GM18951 (cell line): Measurements from ENCODE around the gene SIAH3.

Experiments used
- POLR2A ChIP-seq: IDR thresholded peaks from 4 replicates; pipeline ENCODE4 v1.6.1; 2011; ENCODE audit warnings: mild to moderate bottlenecking; ENCODE audit not compliant: insufficient read length, insufficient read depth; ENCODE audit errors: extremely low read depth
- in situ Hi-C: fragments of 300-500 bp; cut with MboI; formaldehyde crosslinking; loops from one replicate; pipeline ENCODE4 v1.12.0; 2022; ENCODE audit warnings: low sequenced_read_pairs, mixed read lengths, inconsistent platforms; ENCODE audit not compliant: unreplicated experiment

The SIAH3 gene

GRCh38 chr13:45851171-45851921, at the start of gene SIAH3:
Gene SIAH3, minus strand, starts transcription at chr13:45851753. Its CDS starts 124 bp downstream, at chr13:45851629.
- in situ Hi-C loops = no loop called here
- no peak for TF ChIP-seq POLR2A

GRCh38 chr13:45899406-45899805, 47.9 kb upstream of the SIAH3 start:
- TF ChIP-seq POLR2A = no peak
- in situ Hi-C loops = no loop called here

GRCh38 chr13:45897562-45897961, 46.0 kb upstream of the SIAH3 start:
- no peak for TF ChIP-seq POLR2A
- in situ Hi-C loops = no loop called here

GRCh38 chr13:45896285-45896684, 44.7 kb upstream of the SIAH3 start:
- no peak for TF ChIP-seq POLR2A
- in situ Hi-C loops = no loop called here

- in situ Hi-C loops = no loop called here
- TF ChIP-seq POLR2A = no peak
Observed at GRCh38 chr13:45895881-45896280, 44.3 kb upstream of the SIAH3 start.

GRCh38 chr13:45892513-45892912, 41.0 kb upstream of the SIAH3 start:
- no peak for TF ChIP-seq POLR2A
- in situ Hi-C loops = no loop called here

- no peak for TF ChIP-seq POLR2A
- in situ Hi-C loops = no loop called here
Observed at GRCh38 chr13:45889590-45890243, 38.2 kb upstream of the SIAH3 start.

- in situ Hi-C loops = no loop called here
- TF ChIP-seq POLR2A = no peak
Observed at GRCh38 chr13:45886466-45886865, 34.9 kb upstream of the SIAH3 start.

GRCh38 chr13:45885194-45885593, 33.6 kb upstream of the SIAH3 start:
- in situ Hi-C loops = no loop called here
- TF ChIP-seq POLR2A = no peak

- in situ Hi-C loops = no loop called here
- TF ChIP-seq POLR2A = no peak
Observed at GRCh38 chr13:45882626-45883025, 31.1 kb upstream of the SIAH3 start.

GRCh38 chr13:45881353-45881752, 29.8 kb upstream of the SIAH3 start:
- in situ Hi-C loops = no loop called here
- no peak for TF ChIP-seq POLR2A

GRCh38 chr13:45880242-45880641, 28.7 kb upstream of the SIAH3 start:
- in situ Hi-C loops = no loop called here
- no peak for TF ChIP-seq POLR2A

- in situ Hi-C loops = no loop called here
- TF ChIP-seq POLR2A = no peak
Observed at GRCh38 chr13:45879666-45880065, 28.1 kb upstream of the SIAH3 start.

GRCh38 chr13:45878966-45879365, 27.4 kb upstream of the SIAH3 start:
- in situ Hi-C loops = no loop called here
- TF ChIP-seq POLR2A = no peak
